Epithelial cell of proximal tubule (primary cell): ENCODE results near the gene VSIG8. TPM values are rescaled to one million over a fixed set of nuclear protein-coding genes. Genes with fewer than 3 reads are reported as not detected.

Experiments used
- DNase-seq: peaks from one replicate; pipeline ENCODE4 v3.0.0-alpha.2; 2011; ENCODE audit warnings: low read depth
- H3K4me3 ChIP-seq: 2 replicates; pipeline ENCODE4 v1.5.1; 2011; ENCODE audit warnings: low read depth, mild to moderate bottlenecking, low read length
- total RNA-seq: library from RNA; depleted of rRNA; stranded (reverse); fragments of >200 nt; gene quantifications from 2 replicates; pipeline ENCODE4 v1.2.3, GENCODE V29; 2015
- TF ChIP-seq, protein P1 (sequence below): conservative IDR thresholded peaks from 2 replicates; pipeline ENCODE4 v1.5.1; 2012; ENCODE audit warnings: low read depth, mild to moderate bottlenecking, low read length

Gene VSIG8
- total RNA-seq, 1 donor from 2014 or later, result not detected

DNA sequence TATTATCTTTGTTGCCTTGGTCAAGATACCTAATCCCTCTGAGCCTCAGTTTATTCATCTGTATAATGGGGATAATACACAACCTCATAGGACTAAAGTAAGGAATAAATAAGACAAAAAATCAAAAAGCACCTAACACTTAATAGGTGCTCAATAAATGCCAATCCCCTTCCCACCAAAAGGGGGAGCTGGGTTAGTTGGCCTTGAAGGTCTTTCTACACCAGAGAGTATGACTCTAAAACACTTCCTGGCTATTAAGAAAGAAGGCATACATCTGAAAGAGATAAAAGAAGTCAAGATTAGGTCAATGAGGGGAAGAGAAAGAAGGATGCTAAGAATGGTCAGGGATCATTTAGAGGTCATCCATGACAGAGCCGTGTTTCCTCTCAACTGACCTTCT, 11.1 kb downstream of the VSIG8 start:
- TF ChIP-seq, protein P1, sequence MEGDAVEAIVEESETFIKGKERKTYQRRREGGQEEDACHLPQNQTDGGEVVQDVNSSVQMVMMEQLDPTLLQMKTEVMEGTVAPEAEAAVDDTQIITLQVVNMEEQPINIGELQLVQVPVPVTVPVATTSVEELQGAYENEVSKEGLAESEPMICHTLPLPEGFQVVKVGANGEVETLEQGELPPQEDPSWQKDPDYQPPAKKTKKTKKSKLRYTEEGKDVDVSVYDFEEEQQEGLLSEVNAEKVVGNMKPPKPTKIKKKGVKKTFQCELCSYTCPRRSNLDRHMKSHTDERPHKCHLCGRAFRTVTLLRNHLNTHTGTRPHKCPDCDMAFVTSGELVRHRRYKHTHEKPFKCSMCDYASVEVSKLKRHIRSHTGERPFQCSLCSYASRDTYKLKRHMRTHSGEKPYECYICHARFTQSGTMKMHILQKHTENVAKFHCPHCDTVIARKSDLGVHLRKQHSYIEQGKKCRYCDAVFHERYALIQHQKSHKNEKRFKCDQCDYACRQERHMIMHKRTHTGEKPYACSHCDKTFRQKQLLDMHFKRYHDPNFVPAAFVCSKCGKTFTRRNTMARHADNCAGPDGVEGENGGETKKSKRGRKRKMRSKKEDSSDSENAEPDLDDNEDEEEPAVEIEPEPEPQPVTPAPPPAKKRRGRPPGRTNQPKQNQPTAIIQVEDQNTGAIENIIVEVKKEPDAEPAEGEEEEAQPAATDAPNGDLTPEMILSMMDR, result peak; percentile 14
- H3K4me3 ChIP-seq, result no peak overlapping the region
- no peak for DNase-seq

DNA sequence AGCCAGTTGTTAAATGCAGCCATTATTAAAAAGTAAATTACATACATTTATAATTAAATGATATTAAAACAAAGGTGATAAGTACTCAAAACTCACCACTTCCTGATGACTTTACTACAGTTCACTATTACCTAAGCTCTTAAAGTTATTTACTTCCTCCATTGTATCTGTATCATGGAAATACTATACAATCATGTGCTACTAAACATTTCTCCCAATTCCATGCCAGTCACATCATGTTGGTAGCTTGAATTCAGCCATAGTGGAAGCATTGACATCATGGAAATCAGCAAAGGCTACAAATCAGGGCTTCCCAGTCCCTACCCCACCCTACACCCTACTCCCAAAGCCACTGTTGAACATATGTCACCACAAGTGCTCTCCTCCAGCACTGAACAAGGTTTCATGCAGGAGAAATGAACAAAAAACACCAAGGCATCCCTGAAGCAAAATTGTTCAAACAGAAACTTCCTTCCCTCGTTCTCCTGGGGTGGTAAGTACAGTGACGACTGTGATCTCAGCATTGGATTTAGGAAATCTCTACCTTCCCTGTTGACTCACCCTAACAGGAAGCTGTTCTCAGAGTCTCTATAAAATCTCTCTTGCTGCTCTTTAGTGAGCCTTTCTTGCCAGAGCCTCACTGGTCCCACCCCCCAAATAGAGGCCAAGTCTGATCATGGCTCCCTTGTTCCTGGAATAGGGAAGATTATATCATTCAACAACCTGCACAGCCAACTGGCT, 12.7 kb downstream of the VSIG8 start:
- DNase-seq, result no peak
- no peak overlapping the region for H3K4me3 ChIP-seq

DNA sequence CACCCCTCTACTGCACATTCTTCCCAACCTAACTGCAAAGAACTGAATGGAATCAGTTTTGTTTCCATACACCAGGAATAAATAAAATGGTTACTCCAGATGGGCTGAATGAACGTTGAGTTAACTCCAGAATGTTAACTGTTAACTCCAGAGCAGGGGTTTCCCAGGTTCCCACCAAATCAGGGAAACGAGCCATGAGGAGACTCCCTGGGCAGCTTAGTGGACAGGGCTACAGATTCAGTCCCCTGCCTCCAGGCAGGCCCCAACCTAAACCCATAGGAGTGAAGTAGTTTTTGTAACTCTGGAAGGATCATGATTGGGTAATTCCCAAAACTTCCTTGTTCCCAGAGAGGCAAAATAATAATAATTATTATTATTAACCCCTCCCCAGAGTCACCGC, 14.1 kb downstream of the VSIG8 start:
- H3K4me3 ChIP-seq, result no peak overlapping the region
- DNase-seq, result no peak
- TF ChIP-seq, protein P1, result no peak

More for the DNA sequence above, 12.7 kb downstream of the VSIG8 start:
- TF ChIP-seq, protein P1, result no peak

DNA sequence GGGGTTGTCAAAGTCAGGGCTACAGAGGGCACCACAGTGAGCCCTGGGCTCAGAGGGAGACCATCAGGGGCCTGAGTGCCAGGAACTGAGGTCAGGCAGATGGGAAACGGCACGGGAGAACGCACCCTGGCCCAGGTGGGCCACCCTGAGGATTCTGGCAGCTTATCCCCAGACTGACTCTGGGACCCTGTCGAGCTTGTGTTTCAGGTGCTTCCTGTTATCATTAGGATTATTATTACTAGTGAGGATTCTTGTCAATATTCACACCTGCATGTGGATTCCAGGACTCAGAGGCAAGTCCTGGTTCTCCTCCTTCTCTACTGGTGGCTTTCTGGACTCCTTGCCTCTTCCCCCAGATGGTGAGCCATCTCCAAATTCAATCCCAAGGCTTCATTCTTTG, 15.2 kb downstream of the VSIG8 start:
- no peak overlapping the region for H3K4me3 ChIP-seq
- TF ChIP-seq, protein P1, result no peak
- no peak for DNase-seq

DNA sequence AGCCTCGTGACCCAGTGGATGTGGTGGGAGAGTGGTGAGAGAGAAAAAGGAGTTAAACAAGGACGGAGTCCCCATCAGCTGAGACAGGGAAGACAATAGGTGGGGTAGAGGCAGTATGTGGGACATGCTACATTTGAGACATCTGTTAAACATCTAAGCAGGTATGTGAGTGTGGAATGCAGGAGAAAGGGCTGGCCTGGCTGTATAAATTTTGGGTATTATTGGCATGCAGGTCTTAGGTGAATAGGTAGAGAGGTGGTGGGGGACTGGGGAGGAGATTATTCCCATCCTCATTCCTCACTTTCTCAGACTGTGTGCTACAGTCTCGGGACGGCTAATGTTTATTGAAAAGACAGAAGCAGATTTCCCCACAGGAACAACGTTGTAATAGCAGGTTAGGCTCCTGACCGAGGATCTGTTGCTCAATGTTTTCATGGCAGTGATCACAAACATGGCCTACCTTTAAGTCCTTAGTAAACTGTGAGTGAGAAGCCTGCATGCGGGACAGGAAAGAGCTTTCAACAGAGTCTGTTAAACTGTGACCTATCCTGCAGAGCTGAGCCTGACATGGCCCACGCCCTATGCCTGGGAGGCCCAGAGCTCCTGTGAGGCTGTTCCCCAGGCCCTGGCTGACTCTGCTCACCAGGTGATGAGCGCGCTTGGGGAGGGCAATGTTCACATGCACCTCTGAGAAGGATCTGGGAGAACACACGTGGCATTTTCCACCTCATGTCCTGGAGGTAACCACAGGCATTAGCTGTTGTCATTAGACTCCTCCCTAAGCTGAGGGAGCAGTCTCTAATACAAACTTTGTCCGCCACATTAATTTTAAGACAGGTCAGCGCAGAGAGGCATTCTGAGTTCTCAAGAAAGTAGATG, 16.5 kb downstream of the VSIG8 start:
- TF ChIP-seq, protein P1, result peak; percentile 2
- no peak overlapping the region for H3K4me3 ChIP-seq
- DNase-seq, result peak; percentile 43

DNA sequence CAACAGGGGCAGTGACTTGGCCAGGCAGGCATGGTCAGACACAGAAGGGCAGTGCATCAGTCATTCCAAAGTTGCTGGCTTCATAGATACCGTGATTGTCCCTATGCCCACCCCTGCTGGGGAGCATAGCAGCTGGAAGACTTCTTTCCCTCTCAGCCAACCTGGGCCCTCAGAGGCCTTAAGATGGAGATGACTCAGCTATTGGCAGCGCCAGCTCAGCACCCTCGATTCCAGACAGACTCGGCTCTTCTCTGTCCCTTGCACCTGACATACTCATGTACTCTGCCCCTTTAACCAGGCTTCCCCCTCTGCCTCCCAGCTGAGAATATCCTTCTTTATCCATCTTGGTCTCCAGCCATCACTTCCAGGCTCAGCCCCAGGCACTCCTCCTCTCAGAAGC, 19.0 kb downstream of the VSIG8 start:
- TF ChIP-seq, protein P1, result no peak
- no peak overlapping the region for H3K4me3 ChIP-seq
- DNase-seq, result no peak
